GM19351 (cell line): ENCODE results near the gene FAM229A.

ENCODE experiments used
- ATAC-seq: cut with Tn5 transposase; IDR thresholded peaks from one replicate; pipeline ENCODE4 v1.9.1; 2021; ENCODE audit warnings: mild to moderate bottlenecking, moderate library complexity; ENCODE audit not compliant: unreplicated experiment

Gene FAM229A

DNA sequence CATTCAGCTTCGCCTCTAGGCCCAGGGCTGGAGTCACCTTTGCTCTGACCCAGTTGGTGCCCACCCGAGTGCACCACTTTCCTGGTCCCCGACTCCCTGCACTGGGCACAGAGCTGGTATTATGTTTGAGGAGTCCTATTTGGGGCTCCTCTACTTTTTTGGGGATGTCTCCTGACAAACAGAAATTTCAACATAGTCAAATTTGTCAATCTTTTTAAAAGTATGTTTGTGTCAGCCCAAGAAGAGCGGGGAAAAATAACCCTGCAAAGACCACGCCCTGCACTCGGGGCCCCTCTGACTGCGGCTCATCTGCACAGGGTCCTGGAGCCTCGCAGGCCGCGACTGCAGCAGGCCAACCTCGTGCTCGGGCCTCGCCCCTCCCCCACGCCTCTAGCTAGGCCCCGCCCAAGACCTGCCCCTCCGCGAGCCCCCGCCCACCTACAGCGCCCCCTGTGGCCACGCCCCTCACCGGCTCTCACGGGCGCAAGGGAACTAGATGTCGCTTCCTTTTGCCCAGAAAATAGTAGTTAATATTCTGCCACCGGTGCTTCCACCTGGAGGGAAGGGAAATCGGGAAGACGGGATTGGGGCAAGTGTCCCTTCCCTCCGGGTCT lies 11.4 kb downstream of the FAM229A start:
- ATAC-seq: peak; percentile 50

DNA sequence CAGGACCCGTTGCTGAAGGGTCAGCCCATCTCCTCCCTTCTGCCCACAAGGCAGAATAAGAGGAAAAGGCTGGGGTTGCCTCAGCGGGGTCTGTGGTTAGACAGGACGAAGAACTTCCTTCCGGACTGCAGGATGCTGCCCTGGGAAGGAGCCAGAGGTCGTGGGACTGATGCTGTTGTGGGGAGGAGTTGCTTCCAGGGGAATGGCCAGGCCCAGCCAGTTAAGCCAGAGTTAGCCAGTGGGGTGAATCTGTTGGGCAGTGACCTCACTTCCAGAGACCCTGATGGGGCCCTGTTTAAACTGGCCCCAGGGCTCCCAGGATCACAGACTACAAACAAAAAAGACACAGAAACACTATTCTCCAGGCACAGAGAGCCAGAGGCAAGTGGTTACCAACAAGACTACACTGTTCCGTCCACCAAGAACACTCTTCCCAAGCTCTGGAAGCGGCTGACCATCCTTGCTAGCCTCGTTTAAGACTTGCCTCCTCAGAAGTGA lies 13.0 kb downstream of the FAM229A start:
- ATAC-seq: no peak

DNA sequence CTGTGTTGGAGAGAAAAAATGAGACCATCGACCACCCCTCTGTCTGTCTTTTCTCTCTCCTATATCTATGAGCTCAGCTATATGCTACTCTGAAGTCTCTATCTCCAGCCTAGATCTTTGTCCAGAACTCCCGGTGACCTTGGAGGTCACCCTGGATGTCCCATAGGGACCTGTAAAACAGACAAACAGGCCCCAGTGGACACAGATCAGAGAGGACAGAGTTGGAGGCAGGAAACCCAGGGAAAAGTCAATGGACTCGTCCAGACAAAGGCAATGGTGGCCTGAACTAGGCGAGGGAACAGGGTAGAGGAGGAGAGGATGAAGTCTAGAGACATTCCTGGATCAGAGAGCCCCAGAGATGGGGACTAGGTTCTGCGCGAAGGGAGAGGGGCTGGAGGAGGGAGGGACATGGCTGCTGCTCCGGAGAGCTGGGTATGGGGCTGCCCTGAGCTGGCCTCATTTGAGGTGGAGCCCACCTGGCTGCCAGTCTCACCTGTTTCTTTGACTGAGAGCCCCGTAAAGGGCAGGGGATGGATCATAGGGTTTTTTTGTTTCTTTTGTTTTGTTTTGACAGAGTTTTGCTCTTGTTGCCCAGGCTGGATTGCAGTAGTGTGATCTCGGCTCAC lies 15.6 kb downstream of the FAM229A start:
- ATAC-seq: no peak

DNA sequence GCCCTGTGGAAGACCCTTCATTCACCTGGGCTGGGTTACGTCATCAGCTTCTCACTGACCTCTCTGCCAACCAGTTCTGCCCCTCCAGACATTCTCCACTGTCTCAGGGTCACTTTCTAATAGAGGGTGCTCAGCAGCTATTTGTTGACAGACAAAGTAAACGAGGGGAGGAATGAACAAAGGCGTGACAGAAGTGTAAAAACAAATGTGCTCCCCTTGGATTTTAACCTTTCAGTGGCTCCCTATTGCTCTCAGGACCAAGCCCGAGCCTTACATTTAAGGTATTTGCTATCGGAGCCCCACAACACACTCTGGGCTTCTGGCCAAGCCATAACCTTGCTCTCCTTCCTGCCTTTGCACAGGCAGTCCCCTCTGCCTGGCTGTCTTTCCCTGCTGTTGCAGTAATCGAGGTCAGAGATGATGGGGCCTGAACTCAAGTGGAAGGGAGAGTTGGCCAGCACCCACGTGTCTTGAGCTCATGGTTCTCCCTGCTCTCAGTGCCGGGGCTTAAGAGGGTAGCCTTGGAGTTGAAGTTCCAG lies 16.9 kb downstream of the FAM229A start:
- no peak for ATAC-seq

DNA sequence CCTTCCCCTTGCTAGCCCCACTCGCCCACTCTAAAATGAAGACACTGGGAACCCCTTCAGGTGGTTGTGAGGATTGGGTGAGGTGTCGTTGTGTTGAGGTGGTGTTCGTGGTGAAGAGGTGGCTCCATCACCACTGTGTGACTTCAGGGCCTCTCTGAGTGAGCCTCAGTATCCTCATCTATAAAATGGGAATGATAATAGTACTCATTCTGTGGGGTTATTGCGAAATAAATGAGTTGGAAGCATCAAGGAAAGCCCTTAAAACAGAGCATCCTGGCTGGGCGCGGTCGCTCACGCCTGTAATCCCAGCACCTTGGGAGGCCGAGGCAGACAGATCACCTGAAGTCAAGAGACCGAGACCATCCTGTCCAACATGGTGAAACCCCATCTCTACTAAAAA lies 19.6 kb downstream of the FAM229A start:
- ATAC-seq: no peak

DNA sequence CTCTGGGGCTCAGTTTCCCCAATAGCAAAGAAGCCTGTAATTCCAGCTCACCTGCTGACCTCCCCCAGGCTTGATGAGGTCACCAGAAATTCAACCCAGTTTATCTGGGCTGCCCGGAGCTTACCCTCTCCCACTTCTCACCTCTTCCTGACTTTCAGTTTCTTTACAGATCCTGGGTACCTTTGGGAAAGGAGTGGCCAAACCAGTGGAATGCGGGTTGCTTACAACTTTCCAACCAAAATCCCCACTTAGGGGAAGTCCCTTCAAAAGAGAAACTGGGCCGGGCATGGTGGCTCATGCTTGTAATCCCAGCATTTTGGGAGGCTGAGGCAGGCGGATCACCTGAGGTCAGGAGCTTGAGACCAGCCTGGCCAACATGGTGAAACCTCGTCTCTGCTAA lies 20.3 kb downstream of the FAM229A start:
- ATAC-seq: no peak

DNA sequence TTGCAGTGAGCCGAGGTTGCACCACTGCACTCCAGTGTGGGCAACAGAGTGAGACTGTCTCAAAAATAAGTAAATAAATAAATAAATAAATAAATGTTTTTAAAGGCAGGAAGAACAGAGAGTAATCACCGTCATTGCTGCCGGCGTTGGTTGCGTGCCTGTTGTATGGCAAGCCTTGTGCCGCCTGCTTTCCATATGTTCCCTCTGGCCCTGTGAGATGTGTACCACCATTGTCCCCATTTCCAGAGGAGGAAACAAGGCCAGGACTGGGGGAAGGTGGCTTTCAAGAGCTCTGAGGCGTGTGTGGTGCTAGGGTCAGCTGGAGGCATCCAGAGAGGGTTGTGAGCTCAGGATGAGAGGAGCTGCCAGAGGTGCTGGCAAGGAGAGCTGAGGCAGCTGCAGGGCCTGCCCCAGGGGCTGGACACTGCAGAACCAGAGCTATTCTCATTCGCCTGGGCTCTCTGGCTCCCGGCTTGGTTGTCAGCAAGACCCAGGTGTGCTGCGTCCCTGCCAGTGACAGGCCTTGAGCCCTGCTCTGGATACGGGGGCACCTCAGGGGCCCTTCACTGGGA lies 21.0 kb downstream of the FAM229A start:
- no peak for ATAC-seq

DNA sequence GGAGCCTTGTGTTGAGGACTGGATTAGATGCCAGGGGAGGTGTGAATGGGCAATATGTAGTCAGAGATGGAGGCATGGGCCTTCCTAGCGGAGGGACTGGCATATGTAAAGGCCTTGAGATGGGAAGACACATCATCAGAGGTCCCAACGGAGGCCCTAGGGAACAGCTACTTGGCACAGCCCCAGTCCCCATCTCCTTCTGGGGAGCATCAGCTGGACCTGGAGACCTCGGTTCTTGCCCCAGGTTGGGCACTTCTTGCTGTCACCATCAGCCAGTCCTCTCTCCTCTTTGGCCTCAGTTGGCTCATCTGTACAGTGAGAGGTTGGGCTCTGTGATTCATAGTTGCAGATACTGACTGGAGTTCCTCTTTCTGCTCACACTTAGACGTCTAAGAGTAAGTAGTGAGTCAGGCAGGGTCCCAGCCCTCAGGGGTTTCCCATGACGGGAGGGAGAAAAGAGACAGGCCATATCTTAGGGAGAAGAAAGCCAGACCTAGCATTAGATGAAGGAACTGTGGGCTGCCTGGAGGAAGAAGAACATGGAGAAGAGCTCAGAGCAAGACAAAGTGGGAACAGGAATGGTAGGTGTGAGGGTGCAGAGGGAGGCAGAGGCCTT lies 22.8 kb downstream of the FAM229A start:
- no peak for ATAC-seq

DNA sequence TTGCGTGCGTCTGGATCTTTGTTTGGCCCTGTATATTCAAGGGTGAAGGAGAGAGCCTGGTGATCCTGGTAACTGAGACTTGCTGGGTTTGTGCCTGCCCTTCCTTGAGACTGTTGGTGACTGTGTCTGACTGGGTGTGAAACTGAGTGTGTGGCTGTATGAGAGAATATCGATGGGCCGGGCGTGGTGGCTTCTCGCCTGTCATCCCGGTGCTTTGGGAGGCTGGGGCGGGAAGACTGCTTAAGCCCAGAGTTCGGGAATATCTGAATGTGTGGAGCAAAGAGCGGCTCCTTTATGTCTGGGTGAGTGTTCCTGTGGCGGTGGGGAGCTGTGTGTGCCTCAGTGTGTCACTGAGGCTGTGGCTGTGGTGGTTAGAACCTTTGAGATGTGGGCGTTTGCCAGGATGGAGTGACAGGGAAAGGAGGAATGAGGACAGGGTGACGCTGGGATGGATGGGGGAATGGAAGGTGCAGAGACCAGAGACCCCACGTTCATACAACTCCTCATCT lies 23.6 kb downstream of the FAM229A start:
- no peak for ATAC-seq

DNA sequence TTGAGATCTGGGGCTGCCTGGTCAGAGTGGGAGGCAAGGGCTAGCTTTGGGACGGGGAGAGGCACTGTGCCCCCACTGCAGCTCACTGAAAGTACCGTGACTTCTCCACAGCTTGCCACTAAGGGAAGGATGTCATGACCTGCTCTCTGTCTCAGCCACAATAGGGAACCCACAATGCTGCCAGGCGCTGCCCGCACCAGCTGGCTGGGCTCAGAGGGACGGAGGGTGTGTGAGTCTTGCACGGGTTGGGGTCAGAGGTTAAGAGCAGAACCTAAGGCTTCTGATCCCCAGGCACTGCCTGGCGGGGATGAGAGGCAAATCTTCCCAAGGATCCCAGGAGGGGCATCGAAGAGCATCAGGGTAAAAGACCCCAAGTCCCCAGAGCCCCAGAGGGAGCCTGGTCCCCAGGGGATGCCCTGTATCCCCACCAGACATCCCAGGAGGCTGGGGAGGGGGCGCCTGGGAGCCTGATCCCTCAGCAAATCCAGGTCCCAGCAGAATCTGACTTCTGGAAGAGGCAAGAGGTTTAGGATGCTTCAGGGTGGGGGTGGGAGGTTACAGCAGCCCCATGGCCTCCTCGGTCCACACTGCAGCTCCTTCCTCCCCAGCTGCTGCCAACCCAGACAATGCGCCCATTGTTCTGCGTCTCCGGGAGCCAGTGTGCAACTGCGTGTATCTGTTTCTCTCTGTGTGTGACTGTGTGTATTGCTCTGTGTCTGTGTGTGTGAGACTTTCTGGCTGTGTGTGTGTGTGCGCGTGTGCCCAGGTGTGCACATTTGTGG lies 24.2 kb downstream of the FAM229A start:
- ATAC-seq: no peak

DNA sequence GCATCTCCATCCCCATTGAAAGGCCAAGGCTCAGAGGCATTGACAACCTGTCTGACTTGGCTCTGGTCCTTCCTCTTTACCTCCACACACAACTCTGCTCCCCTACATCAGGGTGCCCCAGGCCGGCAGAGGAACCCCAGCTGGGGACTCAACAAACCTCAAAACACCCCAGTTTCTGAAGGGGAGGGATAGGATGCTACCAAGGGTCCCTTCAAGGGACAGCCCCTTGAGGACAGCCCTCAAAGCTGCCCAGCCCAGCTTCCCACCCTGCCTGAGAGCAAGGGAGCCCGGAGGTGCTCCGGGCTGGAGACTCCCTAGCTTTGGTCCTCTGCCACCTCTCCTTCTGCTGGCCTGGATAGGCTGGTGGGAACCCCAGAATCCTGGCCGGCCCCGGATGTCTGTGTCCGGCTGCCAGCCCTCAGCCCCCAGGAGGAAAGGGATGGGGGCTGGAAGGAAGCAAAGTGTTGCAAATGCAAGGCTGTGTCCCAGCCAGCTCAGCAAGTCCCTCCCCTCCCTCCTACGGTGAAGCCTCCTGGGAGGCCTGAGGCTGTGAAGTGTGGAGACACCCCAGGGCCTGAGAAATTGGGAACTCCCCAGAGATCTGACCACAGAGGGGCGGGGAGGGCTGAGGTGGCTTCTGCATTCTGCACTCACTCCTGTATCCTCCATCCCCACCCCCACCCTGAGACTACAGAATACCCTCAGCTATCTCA lies 25.2 kb downstream of the FAM229A start:
- no peak for ATAC-seq

DNA sequence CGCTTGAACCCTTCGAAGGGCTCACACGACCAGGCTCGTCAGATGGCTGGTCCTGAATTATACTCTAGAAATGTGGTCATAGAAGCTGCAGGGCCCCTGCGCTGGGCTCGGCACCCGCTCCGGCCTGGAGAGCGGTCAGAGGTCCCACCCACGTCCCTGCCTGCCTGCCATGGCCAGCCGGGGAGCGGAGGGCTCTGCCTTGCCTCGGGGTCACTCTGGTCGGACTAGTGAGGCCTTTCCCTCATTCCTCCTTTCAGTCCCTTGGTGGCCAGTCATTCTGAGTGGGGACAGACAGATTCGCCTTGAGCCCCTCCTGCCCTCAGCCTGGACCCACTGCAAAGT lies 25.7 kb downstream of the FAM229A start:
- no peak for ATAC-seq

DNA sequence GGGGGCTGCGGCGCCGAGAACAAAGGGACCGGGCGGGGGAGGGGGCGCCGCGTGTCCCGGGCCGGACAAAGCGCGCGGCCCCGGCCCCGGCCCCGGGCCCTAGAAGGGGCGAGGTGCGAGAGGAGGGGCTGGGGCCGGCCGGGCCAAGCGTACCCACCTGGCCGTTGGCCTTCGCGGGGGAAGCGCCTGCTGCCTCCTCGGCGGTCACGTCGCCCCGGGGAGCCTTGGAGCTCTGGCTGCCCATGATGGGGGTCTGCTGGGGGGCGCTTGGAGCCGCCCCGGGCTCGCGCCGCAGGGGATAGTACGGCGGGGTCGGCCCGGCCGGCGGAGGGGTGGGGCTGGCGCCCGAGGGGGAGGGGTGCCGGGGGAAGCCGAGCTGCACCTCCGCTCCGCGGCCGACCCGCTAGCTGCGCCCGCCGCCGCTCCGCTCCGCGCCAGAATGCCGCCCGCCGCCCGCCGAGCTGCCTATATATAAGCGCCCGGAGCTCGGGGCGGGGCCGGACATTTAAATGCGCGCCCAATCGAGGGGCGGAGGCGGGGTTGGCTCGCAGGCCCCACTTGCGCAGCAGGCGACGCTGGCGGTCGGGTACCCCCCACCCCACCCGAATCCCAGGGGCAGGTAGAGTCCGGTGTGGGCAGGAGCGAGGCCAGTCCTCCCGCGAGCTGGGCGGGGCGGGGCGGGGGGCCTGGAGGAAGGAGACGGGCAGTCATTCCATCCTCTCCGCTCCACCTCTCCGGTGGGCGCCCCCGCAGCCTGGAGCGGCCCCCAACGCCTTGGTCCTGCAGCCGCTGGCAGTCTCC lies 26.3 kb downstream of the FAM229A start, which contains the start of gene MARCKSL1:
Gene MARCKSL1 (minus strand): TSS at position 444 of the 801 bp plus-strand sequence. CDS start 200 bp downstream, at position 244.
- no peak for ATAC-seq

DNA sequence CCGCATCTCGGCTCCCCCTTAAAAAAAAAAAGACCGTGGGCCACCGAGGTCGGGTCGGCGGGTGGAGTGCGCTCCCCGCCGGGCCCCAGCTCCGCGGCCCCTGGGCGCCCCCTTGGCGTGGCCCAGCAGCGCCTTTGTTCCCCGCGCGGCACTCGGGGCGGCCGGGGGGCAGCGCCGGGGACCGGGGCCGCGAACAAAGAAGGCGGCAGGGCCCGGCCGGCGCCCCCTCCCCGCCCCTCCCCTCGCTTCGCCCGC lies 26.8 kb downstream of the FAM229A start:
- no peak for ATAC-seq

DNA sequence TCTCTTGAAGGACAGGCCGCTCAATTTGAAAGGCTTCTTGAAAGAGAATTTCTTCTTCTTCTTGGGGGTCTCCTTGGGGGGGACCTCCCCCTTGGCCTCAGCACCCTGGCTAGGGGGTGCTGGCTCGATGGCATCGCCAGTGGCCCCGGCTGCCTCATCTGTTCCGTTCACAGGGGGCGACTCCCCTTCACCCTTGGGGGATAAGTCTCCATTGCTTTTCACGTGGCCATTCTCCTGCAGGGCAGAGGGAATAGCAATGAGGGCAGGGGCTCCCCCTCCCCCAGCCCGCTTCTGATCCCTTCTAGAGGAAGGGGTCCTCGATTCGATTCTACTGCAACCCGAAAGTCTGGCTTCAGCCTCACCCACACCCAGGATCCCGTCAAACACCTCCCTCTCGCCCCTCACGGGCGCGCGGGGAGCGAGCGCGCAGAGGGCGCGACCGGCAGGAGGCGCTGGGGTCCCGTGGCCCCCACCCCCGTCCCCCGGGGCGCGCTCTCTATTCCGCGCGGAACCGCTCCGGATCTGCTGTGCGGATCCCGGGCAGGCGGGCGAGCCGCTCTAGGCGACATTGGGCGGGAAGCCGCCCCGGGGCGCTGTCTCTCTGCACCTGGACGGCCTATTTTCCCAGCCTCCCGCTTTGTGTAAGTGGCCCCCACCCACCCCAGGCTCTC lies 27.3 kb downstream of the FAM229A start:
- no peak for ATAC-seq

DNA sequence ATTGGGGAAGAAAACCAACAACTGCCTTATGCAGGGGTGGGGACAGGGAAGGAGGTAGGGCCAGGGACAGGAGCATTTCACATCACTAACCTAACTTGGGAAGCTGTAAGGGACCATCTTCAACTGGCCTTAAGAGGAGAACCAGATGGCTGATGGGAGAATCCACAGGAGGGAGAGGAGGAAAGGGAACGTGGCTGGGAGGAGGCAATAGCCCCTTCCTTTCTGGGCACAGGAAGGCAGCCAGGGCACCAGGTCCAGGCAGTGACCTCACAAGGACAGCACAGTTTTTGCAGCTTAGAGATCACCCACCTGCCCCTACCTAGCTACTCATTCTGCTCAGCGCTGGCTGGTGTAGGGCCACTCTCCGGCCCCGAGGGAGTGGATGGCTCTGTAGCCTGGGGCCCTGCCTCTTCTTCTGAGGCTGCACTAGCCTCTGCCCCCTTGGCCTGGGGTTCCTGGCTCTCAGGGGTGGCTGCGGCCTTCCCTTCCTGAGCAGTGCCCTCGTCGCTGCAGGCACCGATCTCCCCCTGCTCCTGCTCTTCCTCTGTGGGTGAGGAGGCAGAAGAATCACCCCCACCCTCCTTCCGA lies 27.9 kb downstream of the FAM229A start:
- ATAC-seq: no peak

DNA sequence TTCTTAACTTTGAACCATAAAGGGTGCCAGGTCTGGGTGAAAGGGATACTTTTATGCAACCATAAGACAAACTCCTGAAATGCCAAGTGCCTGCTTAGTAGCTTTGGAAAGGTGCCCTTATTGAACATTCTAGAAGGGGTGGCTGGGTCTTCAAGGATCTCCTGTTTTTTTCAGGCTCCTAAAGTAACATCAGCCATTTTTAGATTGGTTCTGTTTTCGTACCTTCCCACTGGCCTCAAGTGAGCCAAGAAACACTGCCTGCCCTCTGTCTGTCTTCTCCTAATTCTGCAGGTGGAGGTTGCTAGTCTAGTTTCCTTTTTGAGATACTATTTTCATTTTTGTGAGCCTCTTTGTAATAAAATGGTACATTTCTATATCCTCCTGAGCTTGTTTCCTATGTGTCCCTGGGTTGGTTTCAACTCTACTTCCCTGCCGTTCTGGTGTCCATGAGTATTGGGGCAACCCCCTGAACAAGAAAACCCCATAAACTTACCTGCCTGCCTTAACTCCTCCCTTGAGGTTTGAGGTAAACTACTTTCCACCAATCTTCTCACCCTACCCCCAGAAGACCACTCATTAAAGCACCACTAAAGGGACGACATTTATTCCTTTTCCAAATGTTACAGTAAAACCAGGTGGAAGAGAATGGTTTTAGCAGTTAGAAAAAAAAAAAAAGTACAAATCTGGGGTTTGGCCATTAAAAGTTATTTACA lies 28.9 kb downstream of the FAM229A start:
- ATAC-seq: no peak
